IPS DF 6.9 (cell line): ENCODE results near the gene SREBF2.

Experiments used
- DNase-seq: peaks from one replicate; pipeline ENCODE4 v3.0.0-alpha.2; 2013; ENCODE audit warnings: low read depth, low spot score
- H3K27ac ChIP-seq: one replicate; pipeline ENCODE4 v1.5.1; 2013; ENCODE audit warnings: low read length, control low read depth
- H3K27me3 ChIP-seq: 2 replicates; pipeline ENCODE4 v1.6.1; 2013; ENCODE audit warnings: mild to moderate bottlenecking, low read length; ENCODE audit not compliant: control insufficient read depth, insufficient read depth
- H3K36me3 ChIP-seq: 2 replicates; pipeline ENCODE4 v1.6.1; 2013; ENCODE audit warnings: low read length; ENCODE audit not compliant: control insufficient read depth, insufficient read depth
- H3K4me1 ChIP-seq: 2 replicates; pipeline ENCODE4 v1.6.1; 2013; ENCODE audit warnings: low read length; ENCODE audit not compliant: control insufficient read depth, insufficient read depth
- H3K4me3 ChIP-seq: 2 replicates; pipeline ENCODE4 v1.5.1; 2013; ENCODE audit warnings: mild to moderate bottlenecking, low read length
- H3K9me3 ChIP-seq: 2 replicates; pipeline ENCODE4 v1.6.1; 2013; ENCODE audit warnings: low read length, inconsistent platforms; ENCODE audit not compliant: control insufficient read depth, insufficient read depth
- WGBS: extraction: QIAGEN DNeasy Blood & Tissue Kit; methylation state at CpG from one replicate; pipeline ENCODE4 v1.1.7; 2013; ENCODE audit warnings: mixed read lengths, missing lambda C conversion rate; ENCODE audit not compliant: insufficient read length, insufficient coverage; 5-methylcytosine and 5-hydroxymethylcytosine counted together

Gene SREBF2

GRCh38 chr22:41875531-41876270, 42.8 kb downstream of the SREBF2 start:
- H3K27me3 ChIP-seq: no peaks in the 10 kb centered on the region
- no peak for DNase-seq
- WGBS: no CpG with 5 or more reads among the region's 10 CpGs
- H3K36me3 ChIP-seq: peaks cover 34% of the 10 kb centered on the region
- H3K9me3 ChIP-seq: no peaks in the 10 kb centered on the region
- H3K4me1 ChIP-seq: no peaks in the 10 kb centered on the region
- no peak overlapping the region for H3K27ac ChIP-seq
- no peak overlapping the region for H3K4me3 ChIP-seq

- WGBS: no CpG with 5 or more reads among the region's 3 CpGs
- H3K4me1 ChIP-seq: no peaks in the 10 kb centered on the region
- DNase-seq: no peak
- H3K9me3 ChIP-seq: no peaks in the 10 kb centered on the region
- no peaks in the 10 kb centered on the region for H3K27me3 ChIP-seq
- H3K36me3 ChIP-seq: peaks cover 33% of the 10 kb centered on the region
- no peak overlapping the region for H3K4me3 ChIP-seq
- H3K27ac ChIP-seq: no peak overlapping the region
These were observed 43.4 kb downstream of the SREBF2 start for GRCh38 chr22:41876275-41876674.

DNA sequence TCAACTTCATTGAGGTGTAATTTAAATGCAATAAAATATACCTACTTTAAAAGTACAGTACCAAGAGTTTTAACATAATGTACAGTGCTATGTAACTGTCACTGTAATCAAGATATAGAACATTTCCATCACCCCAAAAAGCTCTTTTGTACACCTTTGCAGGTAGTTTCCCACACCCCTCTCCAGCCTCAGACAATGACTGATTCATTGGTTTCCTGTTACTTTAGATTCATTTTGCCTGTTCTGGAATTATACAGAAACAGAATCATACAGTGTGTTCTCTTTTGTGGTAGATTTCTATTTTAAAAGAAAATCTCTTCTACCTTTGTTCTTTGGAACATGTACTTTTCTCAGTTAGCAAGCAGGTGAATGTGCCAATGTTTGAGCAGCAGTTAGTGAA, 43.8 kb downstream of the SREBF2 start:
- no peaks in the 10 kb centered on the region for H3K27me3 ChIP-seq
- no peak overlapping the region for H3K27ac ChIP-seq
- no peak for DNase-seq
- no peaks in the 10 kb centered on the region for H3K9me3 ChIP-seq
- H3K36me3 ChIP-seq: peaks cover 35% of the 10 kb centered on the region
- no peaks in the 10 kb centered on the region for H3K4me1 ChIP-seq
- H3K4me3 ChIP-seq: no peak overlapping the region

DNA sequence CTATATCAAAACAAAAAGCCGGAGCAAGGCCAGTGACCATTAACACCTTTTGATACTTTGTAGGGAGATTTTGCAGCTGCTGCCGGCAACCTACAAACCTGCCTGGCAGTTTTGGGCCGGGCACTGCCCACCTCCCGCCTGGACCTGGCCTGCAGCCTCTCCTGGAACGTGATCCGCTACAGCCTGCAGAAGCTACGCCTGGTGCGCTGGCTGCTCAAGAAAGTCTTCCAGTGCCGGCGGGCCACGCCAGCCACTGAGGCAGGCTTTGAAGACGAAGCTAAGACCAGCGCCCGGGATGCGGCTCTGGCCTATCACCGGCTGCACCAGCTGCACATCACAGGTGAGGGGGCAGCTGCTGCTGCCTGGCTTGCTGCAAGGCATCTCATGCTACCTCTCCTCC, 47.7 kb downstream of the SREBF2 start:
- H3K36me3 ChIP-seq: peaks cover 48% of the 10 kb centered on the region
- WGBS: no CpG with 5 or more reads among the region's 16 CpGs
- no peaks in the 10 kb centered on the region for H3K27me3 ChIP-seq
- H3K9me3 ChIP-seq: no peaks in the 10 kb centered on the region
- no peak for DNase-seq
- no peak overlapping the region for H3K27ac ChIP-seq
- no peaks in the 10 kb centered on the region for H3K4me1 ChIP-seq
- H3K4me3 ChIP-seq: no peak overlapping the region

GRCh38 chr22:41883400-41883799, 50.5 kb downstream of the SREBF2 start:
- Histone ChIP-seq H3K4me1 (no peaks in the 10 kb centered on the region), H3K9me3 (no peaks in the 10 kb centered on the region), H3K36me3 (peaks cover 47% of the 10 kb centered on the region), H3K27me3 (no peaks in the 10 kb centered on the region), H3K4me3 (no peak overlapping the region), H3K27ac (no peak overlapping the region)
- no peak for DNase-seq
- WGBS: no CpG with 5 or more reads among the region's 2 CpGs

- no peaks in the 10 kb centered on the region for H3K9me3 ChIP-seq
- no CpG with 5 or more reads among the region's 2 CpGs for WGBS
- no peak overlapping the region for H3K4me3 ChIP-seq
- H3K36me3 ChIP-seq: peaks cover 46% of the 10 kb centered on the region
- no peak for DNase-seq
- no peaks in the 10 kb centered on the region for H3K4me1 ChIP-seq
- H3K27ac ChIP-seq: no peak overlapping the region
- no peaks in the 10 kb centered on the region for H3K27me3 ChIP-seq
These were observed 52.2 kb downstream of the SREBF2 start for GRCh38 chr22:41885116-41885515.

- H3K4me3 ChIP-seq: no peak overlapping the region
- WGBS: no CpG with 5 or more reads among the region's 6 CpGs
- peaks cover 45% of the 10 kb centered on the region for H3K36me3 ChIP-seq
- DNase-seq: no peak
- no peak overlapping the region for H3K27ac ChIP-seq
- H3K9me3 ChIP-seq: no peaks in the 10 kb centered on the region
- H3K27me3 ChIP-seq: no peaks in the 10 kb centered on the region
- H3K4me1 ChIP-seq: no peaks in the 10 kb centered on the region
These were observed 52.6 kb downstream of the SREBF2 start for GRCh38 chr22:41885516-41885915.

DNA sequence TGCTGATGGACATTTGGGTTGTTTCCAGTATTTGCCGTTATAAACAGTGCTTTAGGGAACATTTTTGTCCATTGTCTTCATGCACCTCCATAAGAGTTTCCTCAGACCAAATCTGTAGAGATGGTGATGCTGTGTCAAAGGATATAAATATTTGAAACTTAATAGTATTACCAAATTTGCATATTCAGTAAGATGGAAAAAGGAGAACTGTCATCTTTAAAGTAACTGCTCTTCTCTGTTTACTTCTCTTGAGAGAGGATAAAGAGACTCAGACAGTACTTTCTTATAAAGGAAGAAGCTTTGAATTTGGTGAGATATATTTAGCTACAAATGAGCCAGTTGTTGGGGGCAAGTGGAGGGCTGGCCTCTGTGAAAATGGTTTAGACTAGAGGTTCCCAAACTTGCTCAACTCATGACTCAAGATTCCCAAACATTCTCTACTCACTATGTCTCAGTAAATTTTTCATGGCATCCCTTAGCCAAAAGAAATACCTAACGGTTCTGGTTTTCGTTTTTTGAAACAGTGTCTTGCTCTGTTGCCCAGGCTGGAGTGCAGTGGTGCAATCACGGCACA, 55.8 kb downstream of the SREBF2 start:
- H3K4me1 ChIP-seq: no peaks in the 10 kb centered on the region
- DNase-seq: no peak
- H3K4me3 ChIP-seq: no peak overlapping the region
- H3K27ac ChIP-seq: no peak overlapping the region
- no CpG with 5 or more reads among the region's 4 CpGs for WGBS
- no peaks in the 10 kb centered on the region for H3K9me3 ChIP-seq
- H3K27me3 ChIP-seq: no peaks in the 10 kb centered on the region
- H3K36me3 ChIP-seq: peaks cover 42% of the 10 kb centered on the region

- H3K4me3 ChIP-seq: no peak overlapping the region
- peaks cover 37% of the 10 kb centered on the region for H3K36me3 ChIP-seq
- no peaks in the 10 kb centered on the region for H3K27me3 ChIP-seq
- no peak for DNase-seq
- H3K4me1 ChIP-seq: no peaks in the 10 kb centered on the region; the same call in 1 of the 2 replicates
- WGBS: no CpG with 5 or more reads among the region's 9 CpGs
- no peaks in the 10 kb centered on the region for H3K9me3 ChIP-seq
- no peak overlapping the region for H3K27ac ChIP-seq
These were observed 58.5 kb downstream of the SREBF2 start for GRCh38 chr22:41891407-41891806.

GRCh38 chr22:41892721-41893120, 59.8 kb downstream of the SREBF2 start:
- no peak for DNase-seq
- Histone ChIP-seq H3K27ac (no peak overlapping the region), H3K27me3 (no peaks in the 10 kb centered on the region), H3K4me1 (no peaks in the 10 kb centered on the region; the same call in 1 of the 2 replicates), H3K4me3 (no peak overlapping the region), H3K36me3 (peaks cover 48% of the 10 kb centered on the region), H3K9me3 (no peaks in the 10 kb centered on the region)
- WGBS: no CpG with 5 or more reads among the region's 4 CpGs
